Glutamatergic neuron (in vitro differentiated cells): ENCODE data around the gene PROCR. TPM values are rescaled to one million over a fixed set of nuclear protein-coding genes. Genes with fewer than 3 reads are reported as not detected.

Source experiments
- DNase-seq: peaks from one replicate; pipeline ENCODE4 v3.0.0; 2022
- H3K27ac Mint-ChIP-seq: one replicate; pipeline ENCODE4 v1.8.0; 2020; ENCODE audit warnings: mild to moderate bottlenecking, mixed read lengths, inconsistent platforms; ENCODE audit not compliant: unreplicated experiment
- H3K27me3 Mint-ChIP-seq: one replicate; pipeline ENCODE4 v1.8.0; 2020; ENCODE audit warnings: mild to moderate bottlenecking, moderate library complexity, mixed read lengths, inconsistent platforms; ENCODE audit not compliant: unreplicated experiment
- H3K36me3 Mint-ChIP-seq: one replicate; pipeline ENCODE4 v1.8.0; 2020; ENCODE audit warnings: mild to moderate bottlenecking, mixed read lengths, inconsistent platforms; ENCODE audit not compliant: unreplicated experiment
- H3K4me1 Mint-ChIP-seq: one replicate; pipeline ENCODE4 v1.8.0; 2020; ENCODE audit warnings: mild to moderate bottlenecking, low read depth, mixed read lengths, inconsistent platforms; ENCODE audit not compliant: unreplicated experiment
- H3K4me3 Mint-ChIP-seq: one replicate; pipeline ENCODE4 v1.8.0; 2020; ENCODE audit warnings: mild to moderate bottlenecking, mixed read lengths, inconsistent platforms; ENCODE audit not compliant: unreplicated experiment
- H3K9me3 Mint-ChIP-seq: one replicate; pipeline ENCODE4 v1.8.0; 2020; ENCODE audit warnings: mild to moderate bottlenecking, moderate library complexity, mixed read lengths, inconsistent platforms; ENCODE audit not compliant: unreplicated experiment
- CTCF ChIP-seq: fragments of 200-600 bp; sonication (generic); IDR thresholded peaks from one replicate; pipeline ENCODE4 v1.5.0; 2021; ENCODE audit not compliant: partially characterized antibody, unreplicated experiment
- total RNA-seq: library from RNA; stranded (reverse); fragmentation: NEBNext Ultra II Directional; extraction: Animal tissue kit (Norgen Biotek cat#: 25700); gene quantifications from one replicate; pipeline ENCODE4 v1.2.1, GENCODE V29; 2021; ENCODE audit not compliant: unreplicated experiment

PROCR gene
- total RNA-seq, 1 donor from 2014 or later = 0.32 TPM

- TF ChIP-seq CTCF = no peak
- Mint-ChIP-seq H3K27ac (no peak overlapping the region), H3K4me3 (no peak overlapping the region), H3K4me1 (no peaks in the 10 kb centered on the region), H3K27me3 (peaks cover 2% of the 10 kb centered on the region), H3K9me3 (peaks cover 1% of the 10 kb centered on the region), H3K36me3 (no peaks in the 10 kb centered on the region)
- DNase-seq = no peak
Measured at GRCh38 chr20:35131934-35132333, 39.9 kb upstream of the PROCR start.

- Mint-ChIP-seq H3K27me3 (peaks cover 2% of the 10 kb centered on the region), H3K36me3 (no peaks in the 10 kb centered on the region), H3K4me1 (no peaks in the 10 kb centered on the region), H3K4me3 (no peak overlapping the region), H3K27ac (no peak overlapping the region), H3K9me3 (no peaks in the 10 kb centered on the region)
- DNase-seq = no peak
- no peak for TF ChIP-seq CTCF
Measured at GRCh38 chr20:35133031-35133430, 38.8 kb upstream of the PROCR start.

- Mint-ChIP-seq H3K27ac (no peak overlapping the region), H3K36me3 (no peaks in the 10 kb centered on the region), H3K4me3 (no peak overlapping the region), H3K27me3 (peaks cover 2% of the 10 kb centered on the region), H3K9me3 (no peaks in the 10 kb centered on the region), H3K4me1 (no peaks in the 10 kb centered on the region)
- no peak for TF ChIP-seq CTCF
- DNase-seq = no peak
Measured at GRCh38 chr20:35133735-35134134, 38.1 kb upstream of the PROCR start.

GRCh38 chr20:35134472-35134871 lies 37.4 kb upstream of the PROCR start:
- DNase-seq = no peak
- H3K36me3 Mint-ChIP-seq = no peaks in the 10 kb centered on the region
- peaks cover 2% of the 10 kb centered on the region for H3K27me3 Mint-ChIP-seq
- H3K27ac Mint-ChIP-seq = no peak overlapping the region
- H3K9me3 Mint-ChIP-seq = no peaks in the 10 kb centered on the region
- no peaks in the 10 kb centered on the region for H3K4me1 Mint-ChIP-seq
- H3K4me3 Mint-ChIP-seq = no peak overlapping the region
- TF ChIP-seq CTCF = no peak

GRCh38 chr20:35134880-35135279 lies 37.0 kb upstream of the PROCR start:
- Mint-ChIP-seq H3K36me3 (no peaks in the 10 kb centered on the region), H3K27ac (no peak overlapping the region), H3K4me3 (no peak overlapping the region), H3K9me3 (no peaks in the 10 kb centered on the region), H3K4me1 (no peaks in the 10 kb centered on the region), H3K27me3 (peaks cover 2% of the 10 kb centered on the region)
- TF ChIP-seq CTCF = no peak
- no peak for DNase-seq
